GM12874 (cell line): ENCODE measurements around the gene NUDT4.

Experiments used
- TF ChIP-seq, protein P1 (sequence below): IDR thresholded peaks from 2 replicates; pipeline ENCODE4 v1.5.1; 2011; ENCODE audit warnings: low read depth, mild to moderate bottlenecking, control low read depth, low read length, moderate library complexity; ENCODE audit not compliant: insufficient read depth

NUDT4 gene

DNA sequence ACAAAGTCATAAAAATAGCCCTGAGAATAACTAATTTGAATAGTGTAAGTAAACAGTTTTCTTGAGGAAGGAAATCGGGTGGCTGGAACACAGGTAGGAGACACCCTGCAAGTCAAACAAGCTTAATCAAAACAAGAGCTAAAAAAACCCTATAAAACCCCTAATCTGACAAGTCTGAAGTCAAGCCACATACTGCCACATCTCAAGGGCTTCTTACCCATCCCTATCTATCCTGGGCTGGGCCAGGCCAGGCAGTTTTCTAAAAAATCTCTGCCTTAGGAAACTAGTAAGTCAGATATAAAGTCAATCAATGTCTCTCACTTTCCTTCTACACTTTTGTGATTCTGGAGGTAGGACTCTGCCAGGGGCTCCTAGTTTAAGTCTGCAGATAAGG lies 48.7 kb downstream of the NUDT4 start:
- TF ChIP-seq, protein P1, sequence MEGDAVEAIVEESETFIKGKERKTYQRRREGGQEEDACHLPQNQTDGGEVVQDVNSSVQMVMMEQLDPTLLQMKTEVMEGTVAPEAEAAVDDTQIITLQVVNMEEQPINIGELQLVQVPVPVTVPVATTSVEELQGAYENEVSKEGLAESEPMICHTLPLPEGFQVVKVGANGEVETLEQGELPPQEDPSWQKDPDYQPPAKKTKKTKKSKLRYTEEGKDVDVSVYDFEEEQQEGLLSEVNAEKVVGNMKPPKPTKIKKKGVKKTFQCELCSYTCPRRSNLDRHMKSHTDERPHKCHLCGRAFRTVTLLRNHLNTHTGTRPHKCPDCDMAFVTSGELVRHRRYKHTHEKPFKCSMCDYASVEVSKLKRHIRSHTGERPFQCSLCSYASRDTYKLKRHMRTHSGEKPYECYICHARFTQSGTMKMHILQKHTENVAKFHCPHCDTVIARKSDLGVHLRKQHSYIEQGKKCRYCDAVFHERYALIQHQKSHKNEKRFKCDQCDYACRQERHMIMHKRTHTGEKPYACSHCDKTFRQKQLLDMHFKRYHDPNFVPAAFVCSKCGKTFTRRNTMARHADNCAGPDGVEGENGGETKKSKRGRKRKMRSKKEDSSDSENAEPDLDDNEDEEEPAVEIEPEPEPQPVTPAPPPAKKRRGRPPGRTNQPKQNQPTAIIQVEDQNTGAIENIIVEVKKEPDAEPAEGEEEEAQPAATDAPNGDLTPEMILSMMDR, result no peak

DNA sequence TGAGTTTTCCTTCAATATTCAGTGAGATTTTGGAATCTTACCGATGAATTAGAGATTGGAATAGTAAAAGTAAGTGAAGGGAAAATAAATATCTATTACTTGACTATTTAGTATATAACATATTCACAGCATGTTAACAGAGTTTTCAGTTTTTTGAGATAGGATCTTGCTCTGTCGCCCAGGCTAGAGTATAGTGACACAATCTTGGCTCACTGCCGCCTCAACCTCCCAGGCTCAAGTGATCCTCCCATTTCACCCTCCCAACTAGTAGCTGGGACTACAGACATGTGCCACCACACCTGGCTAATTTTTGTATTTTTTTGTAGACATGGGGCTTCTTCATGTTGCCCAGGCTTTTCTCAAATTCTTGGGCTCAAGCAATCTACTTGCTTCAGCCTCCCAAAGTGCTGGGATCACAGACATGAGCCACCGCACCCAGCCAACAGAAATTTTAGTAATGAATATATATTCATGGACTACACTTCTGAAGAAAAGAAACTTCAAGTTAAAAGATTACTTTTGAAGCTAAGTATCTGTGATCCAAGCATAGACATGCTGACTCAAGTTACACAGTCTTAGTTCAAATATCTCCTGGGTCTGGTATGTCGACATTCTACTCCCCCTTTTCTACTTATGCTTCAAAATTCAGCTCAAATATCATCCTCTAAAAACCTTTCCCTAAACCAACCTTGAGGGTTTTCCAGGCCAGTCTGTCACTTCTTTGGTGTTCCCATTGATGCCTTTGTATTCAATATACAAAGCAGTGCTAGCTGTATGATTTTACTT lies 50.2 kb downstream of the NUDT4 start:
- TF ChIP-seq, protein P1, result no peak

- TF ChIP-seq, protein P1, result no peak
Observed at GRCh38 chr12:93429448-93429847, 51.7 kb downstream of the NUDT4 start.

GRCh38 chr12:93429852-93430251 lies 52.1 kb downstream of the NUDT4 start:
- TF ChIP-seq, protein P1, result no peak

DNA sequence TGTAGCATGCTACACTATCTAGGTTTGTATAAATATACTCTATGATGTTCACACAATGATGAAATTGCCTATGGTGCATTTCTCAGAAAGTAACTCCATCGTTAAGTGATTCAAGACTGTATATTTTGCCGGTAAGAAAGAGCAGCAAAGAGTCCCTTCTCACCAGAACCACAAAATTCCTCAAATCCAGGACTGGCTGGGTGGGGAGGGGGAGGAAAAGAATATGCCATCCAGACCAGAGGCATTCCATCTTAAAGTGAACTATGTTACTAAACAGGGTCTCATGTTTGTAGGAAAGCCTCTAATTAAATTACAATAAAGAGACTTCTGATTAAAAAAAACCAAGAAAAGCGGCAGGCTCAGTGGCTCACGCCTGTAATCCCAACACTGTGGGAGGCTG lies 52.6 kb downstream of the NUDT4 start:
- TF ChIP-seq, protein P1, result no peak

- TF ChIP-seq, protein P1, result no peak
Observed at GRCh38 chr12:93434256-93434865, 56.6 kb downstream of the NUDT4 start.

DNA sequence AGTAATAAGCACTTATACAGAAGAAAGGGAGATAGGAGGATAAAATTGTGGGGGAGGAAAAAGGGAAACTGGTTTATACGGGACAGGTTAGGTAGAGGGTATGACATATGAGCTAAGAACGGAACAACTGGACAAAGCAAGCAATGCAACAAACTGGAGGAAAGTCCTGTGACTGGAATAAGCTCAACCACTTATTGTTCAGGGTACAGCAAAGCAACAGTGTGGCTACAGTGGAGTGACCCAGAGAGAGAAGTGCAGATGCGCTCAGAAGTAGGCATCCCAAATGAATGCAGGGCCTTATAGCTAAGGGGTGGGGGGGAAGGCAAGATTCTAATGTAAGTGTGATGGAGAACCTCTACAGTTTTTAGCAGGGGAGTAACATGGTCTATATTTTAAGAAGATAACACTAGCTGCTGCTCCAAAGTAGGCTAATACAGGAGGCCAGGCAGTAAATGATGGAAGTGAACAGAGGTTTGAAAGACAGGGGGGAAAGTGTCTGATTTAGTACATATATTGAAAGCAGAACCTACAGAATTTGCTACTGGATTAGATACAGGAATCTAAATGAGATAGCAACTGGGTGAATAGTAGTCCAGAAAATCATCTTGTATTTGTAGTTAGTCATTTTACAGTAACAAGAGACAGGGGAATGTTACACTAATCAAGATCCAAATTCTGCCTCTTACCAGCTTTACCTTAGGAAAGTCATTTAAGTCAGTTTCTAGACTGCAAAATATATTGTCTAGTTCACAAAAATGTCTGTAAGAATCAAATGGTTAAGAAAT lies 60.7 kb downstream of the NUDT4 start:
- TF ChIP-seq, protein P1, result no peak
